OCI-LY7 (cell line): Measurements from ENCODE around the gene PIGC. TPM values are rescaled to one million over a fixed set of nuclear protein-coding genes. Genes with fewer than 3 reads are reported as not detected.

ENCODE experiments used
- Bru-seq: library from RNA; stranded (reverse); fragments of 400-500 nt; gene quantifications from one replicate; lab custom pipeline; 2021; lab: Mats Ljungman, UMichigan
- BruChase-seq, 2 experiments: library from RNA; stranded (reverse); fragments of 400-500 nt; gene quantifications; one replicate each; lab custom pipeline; 2021; lab: Mats Ljungman, UMichigan
- BruUV-seq: library from RNA; stranded (reverse); fragments of 400-500 nt; replicated peaks from 2 replicates; lab custom pipeline; 2021; lab: Mats Ljungman, UMichigan
- CTCF ChIA-PET: fragments of 300-600 bp; sonication (Branson Sonifier 250); formaldehyde crosslinking; loops from one replicate; lab custom pipeline; 2022; ENCODE audit warnings: antibody characterized with exemption; ENCODE audit not compliant: unreplicated experiment; lab: Charles Lee
- POLR2A ChIA-PET: fragments of 300-600 bp; sonication (Branson Sonifier 250); formaldehyde crosslinking; loops from one replicate; lab custom pipeline; 2022; ENCODE audit warnings: antibody characterized with exemption; lab: Charles Lee
- DNase-seq: peaks from one replicate; pipeline ENCODE4 v3.0.0-alpha.2; 2015; ENCODE audit warnings: low spot score
- H2AFZ ChIP-seq: fragments of 200-600 bp; sonication (generic), shearing (Covaris generic); 2 replicates; pipeline ENCODE4 v1.6.1; 2014; ENCODE audit warnings: mild to moderate bottlenecking, antibody characterized with exemption, low read length, moderate library complexity
- H3K27ac ChIP-seq: fragments of 200-600 bp; sonication (generic); 2 replicates; pipeline ENCODE4 v1.5.1; 2014; ENCODE audit warnings: mixed run types, low read depth, mild to moderate bottlenecking, moderate library complexity, low read length, inconsistent platforms; ENCODE audit not compliant: poor library complexity, severe bottlenecking
- H3K36me3 ChIP-seq: fragments of 200-600 bp; sonication (generic); 2 replicates; pipeline ENCODE4 v1.6.1; 2014; ENCODE audit warnings: mild to moderate bottlenecking, antibody characterized with exemption, low read length, moderate library complexity, mixed read lengths; ENCODE audit not compliant: insufficient read depth
- H3K4me1 ChIP-seq: fragments of 200-600 bp; sonication (generic); 2 replicates; pipeline ENCODE4 v1.5.1; 2014; ENCODE audit warnings: mild to moderate bottlenecking, low read length; ENCODE audit not compliant: insufficient read depth, poor library complexity, severe bottlenecking
- H3K4me2 ChIP-seq: fragments of 200-600 bp; sonication (generic); 2 replicates; pipeline ENCODE4 v1.6.1; 2014; ENCODE audit warnings: mild to moderate bottlenecking, low read length
- H3K4me3 ChIP-seq: fragments of 200-600 bp; sonication (generic); 2 replicates; pipeline ENCODE4 v1.5.1; 2014; ENCODE audit warnings: mild to moderate bottlenecking, low read depth, low read length; ENCODE audit not compliant: poor library complexity, severe bottlenecking
- H3K79me2 ChIP-seq: fragments of 200-600 bp; sonication (generic); 2 replicates; pipeline ENCODE4 v1.6.1; 2016; ENCODE audit warnings: low read depth, mild to moderate bottlenecking, low read length, moderate library complexity, mixed read lengths; ENCODE audit not compliant: insufficient read depth
- H3K9me2 ChIP-seq: fragments of 200-600 bp; sonication (generic); 2 replicates; pipeline ENCODE4 v1.6.1; 2016; ENCODE audit warnings: mild to moderate bottlenecking, low read length, mixed read lengths; ENCODE audit not compliant: insufficient read depth
- H3K9me3 ChIP-seq: fragments of 200-600 bp; sonication (generic); 2 replicates; pipeline ENCODE4 v1.6.1; 2014; ENCODE audit warnings: mild to moderate bottlenecking, mixed run types, low read length, mixed read lengths
- H4K20me1 ChIP-seq: fragments of 200-600 bp; sonication (generic); 2 replicates; pipeline ENCODE4 v1.6.1; 2014; ENCODE audit warnings: mild to moderate bottlenecking, antibody characterized with exemption, low read length, moderate library complexity, mixed read lengths; ENCODE audit not compliant: insufficient read depth
- CTCF ChIP-seq: fragments of 200-600 bp; sonication (generic); conservative IDR thresholded peaks from 2 replicates; pipeline ENCODE4 v1.5.1; 2014; ENCODE audit warnings: mild to moderate bottlenecking, antibody characterized with exemption, low read length, moderate library complexity, mixed read lengths
- EZH2phosphoT487 ChIP-seq: fragments of 200-600 bp; sonication (generic); IDR thresholded peaks from 2 replicates; pipeline ENCODE4 v1.6.1; 2018; ENCODE audit warnings: low read depth, borderline replicate concordance, mild to moderate bottlenecking, mixed run types, antibody characterized with exemption, low read length, moderate library complexity, mixed read lengths
- intact Hi-C: fragments of 100-400 bp; cut with micrococcal nuclease; formaldehyde crosslinking; loops from one replicate; pipeline ENCODE4 v1.10.0; 2022; ENCODE audit not compliant: unreplicated experiment
- long read RNA-seq: library from polyadenylated mRNA; stranded (forward); transcript quantifications from one replicate; pipeline ENCODE4 v2.0.0, GENCODE V29; 2022
- total RNA-seq, 2 experiments: library from RNA; depleted of rRNA in 1 of 2; stranded (reverse); fragments of >200 nt in 1 of 2; shearing (Covaris generic) in 1 of 2; gene quantifications; 2 replicates each; pipeline ENCODE4 v1.2.3, GENCODE V29; 2014 to 2022

Gene PIGC
- total RNA-seq (2014; rRNA removed; shearing (Covaris generic)) (14.7 and 15.4 TPM in 2 replicates), total RNA-seq (2022) (17.1 and 18.4 TPM in 2 replicates), Bru-seq, nascent RNA (percentile 88 among the genes with signal in this experiment), BruChase-seq, experiment 1, labeled RNA remaining after a 6-hour chase (percentile 65 among the genes with signal in this experiment), BruChase-seq, experiment 2, labeled RNA remaining after a 2-hour chase (percentile 92 among the genes with signal in this experiment)
- long read RNA-seq, transcript PIGC-201 (2 exons, 1,447 nt) = major isoform, 24 of 26 reads
- long read RNA-seq, partial matches to known transcripts = 0 of 26 reads
- long read RNA-seq, other reads (novel, unspliced or antisense) = 2 of 26 reads

- peak within 1 kb of the TSS; percentile 82 for H3K4me2 ChIP-seq
- TF ChIP-seq EZH2phosphoT487 (no peak), CTCF (peak; percentile 86)
- peaks cover 11% of the 10 kb centered on the region; the same call in 1 of the 2 replicates for H3K79me2 ChIP-seq
- H3K36me3 ChIP-seq = peaks cover 15% of the 10 kb centered on the region
- H3K9me3 ChIP-seq = no peaks in the 10 kb centered on the region
- DNase-seq = peak; percentile 92
- CTCF ChIA-PET = no interaction called here
- H3K4me3 ChIP-seq = peak within 1 kb of the TSS; percentile 86
- peak within 1 kb of the TSS; percentile 75 for H2AFZ ChIP-seq
- peak within 1 kb of the TSS; percentile 21 for H3K27ac ChIP-seq
- H3K4me1 ChIP-seq = peaks cover 8% of the 10 kb centered on the region
- BruUV-seq = TSS peak; percentile 76
- intact Hi-C loops = loop anchor here (5.0 kb wide), 1 partner anchor 442 kb away; no protein-coding TSS in a partner anchor
- no peaks in the 10 kb centered on the region for H3K9me2 ChIP-seq
- H4K20me1 ChIP-seq = peaks cover 5% of the 10 kb centered on the region; the same call in 1 of the 2 replicates
- POLR2A ChIA-PET = interaction anchor here (0.7 to 1.3 kb wide), 7 partner anchors 10 to 1778 kb away, joined by 3 to 5 read pairs (median 3); no protein-coding TSS in a partner anchor
Measured at GRCh38 chr1:172443666-172444453, at the start of gene PIGC. TSS of gene PIGC (minus strand) at chr1:172444069. CDS start at chr1:172442622, 1,447 bp downstream.

GRCh38 chr1:172492421-172492820 is 48.6 kb upstream of the PIGC start:
- Histone ChIP-seq H3K79me2 (no peaks in the 10 kb centered on the region), H3K36me3 (no peaks in the 10 kb centered on the region), H3K9me3 (no peaks in the 10 kb centered on the region), H4K20me1 (no peaks in the 10 kb centered on the region), H2AFZ (no peak overlapping the region), H3K27ac (no peak overlapping the region), H3K4me2 (no peak overlapping the region), H3K9me2 (no peaks in the 10 kb centered on the region), H3K4me1 (no peaks in the 10 kb centered on the region), H3K4me3 (no peak overlapping the region)
- intact Hi-C loops = no loop called here
- CTCF ChIA-PET = no interaction called here
- POLR2A ChIA-PET = no interaction called here
- BruUV-seq = no TSS peak
- no peak for DNase-seq
- TF ChIP-seq EZH2phosphoT487 (no peak), CTCF (no peak)
